Activated CD4-positive, CD25-positive, alpha-beta regulatory T cell treated with anti-CD3 and anti-CD28 coated beads, Interleukin-2, amount 50 U/mL, for 16 hours (primary cell): Measurements from ENCODE around the gene MCEMP1.
A peak's percentile ranks its signal among the peaks of the same experiment; 100 is the strongest.
"Not testable (repeated sequence)": the region's sequence is repeated elsewhere in the genome, so short reads cannot be mapped to it uniquely, and the experiment has no call there.

Source experiments
- DNase-seq: peaks from one replicate; pipeline ENCODE4 v3.0.0-alpha.2; 2020; ENCODE audit warnings: low read depth, low spot score

The MCEMP1 gene

GRCh38 chr19:7643629-7644549, 33.0 kb upstream of the MCEMP1 start:
- DNase-seq = not testable (repeated sequence)

GRCh38 chr19:7644550-7644877, 32.4 kb upstream of the MCEMP1 start:
- DNase-seq = no peak

- DNase-seq = no peak
Observed at GRCh38 chr19:7645163-7645562, 31.7 kb upstream of the MCEMP1 start.

GRCh38 chr19:7645656-7646425, 31.0 kb upstream of the MCEMP1 start:
- DNase-seq = no peak

GRCh38 chr19:7646426-7646700, 30.5 kb upstream of the MCEMP1 start:
- DNase-seq = no peak

GRCh38 chr19:7647156-7647555, 29.7 kb upstream of the MCEMP1 start:
- no peak for DNase-seq

- DNase-seq = no peak
Observed at GRCh38 chr19:7648265-7649014, 28.4 kb upstream of the MCEMP1 start.

- DNase-seq = no peak
Observed at GRCh38 chr19:7650148-7650547, 26.7 kb upstream of the MCEMP1 start.

- DNase-seq = peak; percentile 76
Observed at GRCh38 chr19:7652061-7652641, 24.7 kb upstream of the MCEMP1 start.

- no peak for DNase-seq
Observed at GRCh38 chr19:7654401-7654800, 22.5 kb upstream of the MCEMP1 start.

- DNase-seq = no peak
Observed at GRCh38 chr19:7655581-7655980, 21.3 kb upstream of the MCEMP1 start.

- no peak for DNase-seq
Observed at GRCh38 chr19:7657131-7657751, 19.6 kb upstream of the MCEMP1 start.

GRCh38 chr19:7658219-7658686, 18.6 kb upstream of the MCEMP1 start:
- no peak for DNase-seq

GRCh38 chr19:7661744-7662538, 14.9 kb upstream of the MCEMP1 start:
- no peak for DNase-seq

- no peak for DNase-seq
Observed at GRCh38 chr19:7662657-7663056, 14.2 kb upstream of the MCEMP1 start.

- no peak for DNase-seq
Observed at GRCh38 chr19:7663706-7664105, 13.2 kb upstream of the MCEMP1 start.

- DNase-seq = no peak
Observed at GRCh38 chr19:7665076-7665475, 11.8 kb upstream of the MCEMP1 start.

GRCh38 chr19:7668842-7669241, 8.0 kb upstream of the MCEMP1 start, which contains the start of gene RETN:
RETN (plus strand) TSS chr19:7669049; CDS start chr19:7669327, 278 bp downstream.
- DNase-seq = no peak

- DNase-seq = no peak
Observed at GRCh38 chr19:7669641-7670040, 7.2 kb upstream of the MCEMP1 start.

- DNase-seq = no peak
Observed at GRCh38 chr19:7670150-7670783, 6.6 kb upstream of the MCEMP1 start.
